ENCODE measurements around the gene RTN4. TPM values are rescaled to one million over a fixed set of nuclear protein-coding genes. Genes with fewer than 3 reads are reported as not detected.

RTN4 gene
- total RNA-seq, 2 experiments from 2014 or later = 84.9 to 85.7 TPM

DNA sequence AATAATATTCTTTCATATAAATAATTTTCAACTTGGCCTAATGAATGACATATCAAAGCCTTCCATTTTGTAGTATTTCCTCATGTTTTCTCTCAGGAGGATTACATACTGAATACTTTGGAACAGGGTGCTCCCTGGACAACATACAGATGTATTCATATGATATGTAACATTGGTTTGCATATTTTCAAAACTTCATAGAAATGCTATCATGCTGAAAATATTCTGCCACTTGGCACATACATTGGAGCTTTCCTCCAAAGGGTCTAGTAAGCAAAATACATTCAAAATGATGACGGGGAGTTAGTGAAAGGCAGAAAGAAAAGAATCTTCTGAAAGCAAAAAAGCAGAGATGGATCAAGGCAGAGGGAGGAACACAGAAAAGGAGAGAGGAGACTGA, 38.1 kb upstream of the RTN4 start:
- no peak overlapping the region for H3K27ac ChIP-seq (ENCODE audit: low read depth in 1 of 2, low read length in 2 of 2)

DNA sequence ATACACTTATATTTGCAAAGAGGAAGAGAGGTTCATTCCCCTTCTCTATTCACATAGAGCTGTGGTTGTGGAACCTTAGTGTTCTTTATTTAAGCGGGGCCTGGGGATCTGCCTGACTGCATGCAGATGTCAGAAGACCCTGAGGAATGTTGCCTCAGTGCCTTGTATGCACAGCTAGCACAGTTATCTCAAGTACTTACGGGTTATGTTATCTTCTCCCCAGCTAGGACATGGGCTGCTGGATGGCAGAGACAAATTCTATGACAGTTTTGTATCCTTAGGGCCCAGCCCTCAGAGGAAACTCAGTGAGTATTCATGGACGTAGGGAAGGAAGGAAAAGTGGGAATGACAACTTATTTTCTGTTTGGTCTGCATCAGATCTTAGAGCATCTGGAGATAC, 37.7 kb upstream of the RTN4 start:
- H3K4me1 Mint-ChIP-seq (ENCODE audit: low read depth) = peaks cover 13% of the 10 kb centered on the region
- H3K4me3 Mint-ChIP-seq = no peak overlapping the region
- ChIA-PET POLR2A (no interaction called here), CTCF (no interaction called here)
- H3K27ac ChIP-seq (ENCODE audit: low read depth in 1 of 2, low read length in 2 of 2) = no peak overlapping the region
- H3K9me3 Mint-ChIP-seq = no peaks in the 10 kb centered on the region
- H3K27me3 Mint-ChIP-seq = no peaks in the 10 kb centered on the region
- H3K4me3 ChIP-seq (ENCODE audit: low read length) = no peak overlapping the region
- H3K9me3 ChIP-seq (ENCODE audit: control insufficient read depth in 1 of 2, insufficient read depth in 1 of 2, low read length in 2 of 2) = no peaks in the 10 kb centered on the region
- H3K27me3 ChIP-seq (ENCODE audit: control insufficient read depth in 1 of 2, insufficient read depth in 2 of 2, low read length in 2 of 2) = no peaks in the 10 kb centered on the region
- intact Hi-C loops (cut with DNase I, micrococcal nuclease) = no loop called here
- ATAC-seq (ENCODE audit: poor library complexity) (no peak), DNase-seq (no peak)
- no peak overlapping the region for H3K27ac Mint-ChIP-seq
- TF ChIP-seq, protein P1, sequence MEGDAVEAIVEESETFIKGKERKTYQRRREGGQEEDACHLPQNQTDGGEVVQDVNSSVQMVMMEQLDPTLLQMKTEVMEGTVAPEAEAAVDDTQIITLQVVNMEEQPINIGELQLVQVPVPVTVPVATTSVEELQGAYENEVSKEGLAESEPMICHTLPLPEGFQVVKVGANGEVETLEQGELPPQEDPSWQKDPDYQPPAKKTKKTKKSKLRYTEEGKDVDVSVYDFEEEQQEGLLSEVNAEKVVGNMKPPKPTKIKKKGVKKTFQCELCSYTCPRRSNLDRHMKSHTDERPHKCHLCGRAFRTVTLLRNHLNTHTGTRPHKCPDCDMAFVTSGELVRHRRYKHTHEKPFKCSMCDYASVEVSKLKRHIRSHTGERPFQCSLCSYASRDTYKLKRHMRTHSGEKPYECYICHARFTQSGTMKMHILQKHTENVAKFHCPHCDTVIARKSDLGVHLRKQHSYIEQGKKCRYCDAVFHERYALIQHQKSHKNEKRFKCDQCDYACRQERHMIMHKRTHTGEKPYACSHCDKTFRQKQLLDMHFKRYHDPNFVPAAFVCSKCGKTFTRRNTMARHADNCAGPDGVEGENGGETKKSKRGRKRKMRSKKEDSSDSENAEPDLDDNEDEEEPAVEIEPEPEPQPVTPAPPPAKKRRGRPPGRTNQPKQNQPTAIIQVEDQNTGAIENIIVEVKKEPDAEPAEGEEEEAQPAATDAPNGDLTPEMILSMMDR (IDR thresholded peaks at IDR 0.05) = no peak
- H3K36me3 Mint-ChIP-seq (ENCODE audit: low read depth) = no peaks in the 10 kb centered on the region
- no peaks in the 10 kb centered on the region for H3K36me3 ChIP-seq (ENCODE audit: insufficient read depth, low read length)
- peaks cover 8% of the 10 kb centered on the region for H3K4me1 ChIP-seq (ENCODE audit: insufficient read depth, low read length)

More for the DNA sequence above, 38.1 kb upstream of the RTN4 start:
- Mint-ChIP-seq H3K27ac (no peak overlapping the region), H3K4me3 (no peak overlapping the region), H3K27me3 (no peaks in the 10 kb centered on the region), H3K4me1 (ENCODE audit: low read depth) (peaks cover 15% of the 10 kb centered on the region), H3K9me3 (no peaks in the 10 kb centered on the region), H3K36me3 (ENCODE audit: low read depth) (no peaks in the 10 kb centered on the region)
- Histone ChIP-seq H3K9me3 (ENCODE audit: control insufficient read depth in 1 of 2, insufficient read depth in 1 of 2, low read length in 2 of 2) (no peaks in the 10 kb centered on the region), H3K4me3 (ENCODE audit: low read length) (no peak overlapping the region), H3K27me3 (ENCODE audit: control insufficient read depth in 1 of 2, insufficient read depth in 2 of 2, low read length in 2 of 2) (no peaks in the 10 kb centered on the region), H3K36me3 (ENCODE audit: insufficient read depth, low read length) (no peaks in the 10 kb centered on the region), H3K4me1 (ENCODE audit: insufficient read depth, low read length) (peaks cover 5% of the 10 kb centered on the region)
- CTCF ChIA-PET = no interaction called here
- POLR2A ChIA-PET = no interaction called here
- intact Hi-C loops (cut with DNase I, micrococcal nuclease) = no loop called here
- no peak for DNase-seq
- TF ChIP-seq, protein P1 (IDR thresholded peaks at IDR 0.05) = no peak
- ATAC-seq (ENCODE audit: poor library complexity) = no peak

DNA sequence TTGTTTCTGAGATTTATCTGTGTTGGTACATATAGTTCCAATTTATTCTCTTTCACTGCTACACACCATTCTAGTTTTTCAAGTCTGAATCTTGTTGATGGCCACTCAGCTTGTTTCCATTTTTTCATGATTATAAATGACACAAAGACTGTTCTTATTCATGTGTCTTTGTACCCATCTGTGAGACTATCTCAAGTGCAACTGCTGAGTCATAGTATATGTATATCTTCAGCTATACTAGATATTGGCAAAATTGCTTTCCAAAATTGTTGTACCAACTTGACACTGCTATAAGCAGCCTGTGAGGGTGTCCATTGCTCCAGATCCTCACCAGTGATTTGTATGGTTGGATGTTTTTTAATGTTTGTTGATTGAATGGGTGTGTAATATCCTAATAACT, 37.2 kb upstream of the RTN4 start:
- ChIA-PET CTCF (no interaction called here), POLR2A (no interaction called here)
- H3K27ac Mint-ChIP-seq = no peak overlapping the region
- H3K27ac ChIP-seq (ENCODE audit: low read depth in 1 of 2, low read length in 2 of 2) = no peak overlapping the region
- ATAC-seq (ENCODE audit: poor library complexity) (no peak), DNase-seq (no peak)
- H3K27me3 Mint-ChIP-seq = no peaks in the 10 kb centered on the region
- peaks cover 9% of the 10 kb centered on the region for H3K4me1 Mint-ChIP-seq (ENCODE audit: low read depth)
- no peaks in the 10 kb centered on the region for H3K27me3 ChIP-seq (ENCODE audit: control insufficient read depth in 1 of 2, insufficient read depth in 2 of 2, low read length in 2 of 2)
- H3K9me3 ChIP-seq (ENCODE audit: control insufficient read depth in 1 of 2, insufficient read depth in 1 of 2, low read length in 2 of 2) = no peaks in the 10 kb centered on the region
- H3K4me3 Mint-ChIP-seq = no peak overlapping the region
- H3K4me3 ChIP-seq (ENCODE audit: low read length) = no peak overlapping the region
- intact Hi-C loops (cut with DNase I, micrococcal nuclease) = no loop called here
- no peaks in the 10 kb centered on the region for H3K36me3 ChIP-seq (ENCODE audit: insufficient read depth, low read length)
- TF ChIP-seq, protein P1 (IDR thresholded peaks at IDR 0.05) = no peak
- peaks cover 6% of the 10 kb centered on the region for H3K4me1 ChIP-seq (ENCODE audit: insufficient read depth, low read length)
- H3K9me3 Mint-ChIP-seq = no peaks in the 10 kb centered on the region
- H3K36me3 Mint-ChIP-seq (ENCODE audit: low read depth) = no peaks in the 10 kb centered on the region
